GM21528 (cell line): ENCODE data around the gene TNIP2.

Experiments
- ATAC-seq: cut with Tn5 transposase; IDR thresholded peaks from one replicate; pipeline ENCODE4 v1.9.1; 2021; ENCODE audit warnings: mild to moderate bottlenecking, moderate library complexity; ENCODE audit not compliant: unreplicated experiment, low FRiP score

TNIP2 gene

GRCh38 chr4:2794486-2795299, 38.6 kb upstream of the TNIP2 start:
- no peak for ATAC-seq

- no peak for ATAC-seq
Observed at GRCh38 chr4:2793586-2794485, 37.7 kb upstream of the TNIP2 start.

GRCh38 chr4:2792711-2793585, 36.8 kb upstream of the TNIP2 start, which contains the start of gene SH3BP2:
TSS of gene SH3BP2 (plus strand) at chr4:2793085. CDS start at chr4:2820618, 27,533 bp downstream.
- no peak for ATAC-seq

GRCh38 chr4:2792396-2792710, 36.2 kb upstream of the TNIP2 start:
- ATAC-seq = no peak

- no peak for ATAC-seq
Observed at GRCh38 chr4:2791518-2792395, 35.6 kb upstream of the TNIP2 start.

GRCh38 chr4:2790583-2791517, 34.7 kb upstream of the TNIP2 start:
- ATAC-seq = no peak

- no peak for ATAC-seq
Observed at GRCh38 chr4:2789793-2790582, 33.9 kb upstream of the TNIP2 start.

GRCh38 chr4:2789351-2789750, 33.2 kb upstream of the TNIP2 start:
- ATAC-seq = no peak

- no peak for ATAC-seq
Observed at GRCh38 chr4:2788532-2789103, 32.5 kb upstream of the TNIP2 start.

GRCh38 chr4:2788101-2788500, 32.0 kb upstream of the TNIP2 start:
- no peak for ATAC-seq

GRCh38 chr4:2787230-2788100, 31.3 kb upstream of the TNIP2 start:
- peak; percentile 70 for ATAC-seq

- ATAC-seq = no peak
Observed at GRCh38 chr4:2786794-2787229, 30.7 kb upstream of the TNIP2 start.

- no peak for ATAC-seq
Observed at GRCh38 chr4:2786152-2786671, 30.1 kb upstream of the TNIP2 start.

GRCh38 chr4:2785613-2786012, 29.5 kb upstream of the TNIP2 start:
- no peak for ATAC-seq

- ATAC-seq = no peak
Observed at GRCh38 chr4:2783790-2784189, 27.7 kb upstream of the TNIP2 start.

- ATAC-seq = no peak
Observed at GRCh38 chr4:2781911-2782310, 25.8 kb upstream of the TNIP2 start.
